NCI-H345 (cell line): Measurements from ENCODE around the gene BRD4.
"Not testable (repeated sequence)": the region's sequence is repeated elsewhere in the genome, so short reads cannot be mapped to it uniquely, and the experiment has no call there.

Experiments
- DNase-seq: peaks from one replicate; lab custom pipeline; 2025; lab: John Stamatoyannopoulos, UW

Gene BRD4

GRCh38 chr19:15360015-15360414 lies 27.7 kb upstream of the BRD4 start:
- not testable (repeated sequence) for DNase-seq

- DNase-seq: no peak
Measured at GRCh38 chr19:15358918-15359317, 26.6 kb upstream of the BRD4 start.

GRCh38 chr19:15357906-15358305 lies 25.6 kb upstream of the BRD4 start:
- DNase-seq: no peak

GRCh38 chr19:15354566-15355296 lies 22.4 kb upstream of the BRD4 start:
- DNase-seq: no peak

- DNase-seq: no peak
Measured at GRCh38 chr19:15353908-15354307, 21.6 kb upstream of the BRD4 start.

GRCh38 chr19:15352535-15352934 lies 20.2 kb upstream of the BRD4 start:
- not testable (repeated sequence) for DNase-seq

GRCh38 chr19:15341328-15341727 lies 9.0 kb upstream of the BRD4 start:
- not testable (repeated sequence) for DNase-seq

GRCh38 chr19:15340086-15340485 lies 7.7 kb upstream of the BRD4 start:
- DNase-seq: no peak

GRCh38 chr19:15337202-15337601 lies 4.9 kb upstream of the BRD4 start:
- no peak for DNase-seq

GRCh38 chr19:15335992-15336391 lies 3.7 kb upstream of the BRD4 start:
- DNase-seq: not testable (repeated sequence)

GRCh38 chr19:15331419-15332310 lies 674 bp downstream of the BRD4 start:
- DNase-seq: peak; percentile 27

GRCh38 chr19:15330801-15331418 lies 1.4 kb downstream of the BRD4 start:
- no peak for DNase-seq

- no peak for DNase-seq
Measured at GRCh38 chr19:15328312-15328711, 4.0 kb downstream of the BRD4 start.

GRCh38 chr19:15324791-15325519 lies 7.4 kb downstream of the BRD4 start:
- DNase-seq: no peak

- no peak for DNase-seq
Measured at GRCh38 chr19:15323496-15324235, 8.7 kb downstream of the BRD4 start.

- DNase-seq: no peak
Measured at GRCh38 chr19:15321739-15322138, 10.6 kb downstream of the BRD4 start.

GRCh38 chr19:15320116-15320515 lies 12.2 kb downstream of the BRD4 start:
- no peak for DNase-seq

- DNase-seq: no peak
Measured at GRCh38 chr19:15318241-15318691, 14.1 kb downstream of the BRD4 start.

GRCh38 chr19:15317392-15318071 lies 14.8 kb downstream of the BRD4 start:
- DNase-seq: no peak

GRCh38 chr19:15316498-15316897 lies 15.8 kb downstream of the BRD4 start:
- DNase-seq: no peak

GRCh38 chr19:15315101-15315500 lies 17.2 kb downstream of the BRD4 start:
- DNase-seq: peak; percentile 48
